Cardiac fibroblast (primary cell): ENCODE measurements around the gene TCF7L1.

ENCODE experiments used
- DNase-seq, 2 donors: peaks; one replicate each; pipeline versions ENCODE4 v3.0.0 to v3.0.0-alpha.2; 2010; ENCODE audit warnings: low read depth in 2 of 2
- H3K4me3 ChIP-seq, 2 donors: replicated peaks in 1 of 2; 1 replicate in 1 of 2; 2 replicates in 1 of 2; pipeline ENCODE4 v1.5.1; 2011; ENCODE audit warnings: low read depth in 2 of 2, low read length in 2 of 2, mild to moderate bottlenecking in 2 of 2, moderate library complexity in 1 of 2
- TF ChIP-seq, protein P1 (sequence below): IDR thresholded peaks from one replicate; pipeline ENCODE4 v1.5.1; 2011; ENCODE audit warnings: low read depth, mild to moderate bottlenecking, low read length, inconsistent platforms

Gene TCF7L1

DNA sequence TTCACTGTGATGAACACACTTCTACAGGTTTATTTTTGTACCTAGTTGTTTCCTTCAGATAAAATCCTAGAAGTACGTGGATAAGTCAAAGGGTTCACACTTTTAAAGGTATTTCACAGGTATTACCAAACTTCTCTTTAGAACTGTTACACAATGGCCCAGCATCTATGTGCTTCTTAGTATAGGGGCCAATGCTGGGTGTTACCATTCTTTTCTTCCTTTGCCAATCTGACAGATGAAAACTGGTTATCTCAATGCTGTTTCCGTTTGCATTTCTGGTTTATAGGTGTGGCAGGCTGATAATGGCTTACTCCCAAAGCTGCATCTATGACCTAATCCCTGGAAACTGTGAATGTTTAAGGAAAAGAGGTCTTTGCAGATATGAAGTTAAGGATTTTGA lies 2.8 kb upstream of the TCF7L1 start:
- TF ChIP-seq, protein P1, sequence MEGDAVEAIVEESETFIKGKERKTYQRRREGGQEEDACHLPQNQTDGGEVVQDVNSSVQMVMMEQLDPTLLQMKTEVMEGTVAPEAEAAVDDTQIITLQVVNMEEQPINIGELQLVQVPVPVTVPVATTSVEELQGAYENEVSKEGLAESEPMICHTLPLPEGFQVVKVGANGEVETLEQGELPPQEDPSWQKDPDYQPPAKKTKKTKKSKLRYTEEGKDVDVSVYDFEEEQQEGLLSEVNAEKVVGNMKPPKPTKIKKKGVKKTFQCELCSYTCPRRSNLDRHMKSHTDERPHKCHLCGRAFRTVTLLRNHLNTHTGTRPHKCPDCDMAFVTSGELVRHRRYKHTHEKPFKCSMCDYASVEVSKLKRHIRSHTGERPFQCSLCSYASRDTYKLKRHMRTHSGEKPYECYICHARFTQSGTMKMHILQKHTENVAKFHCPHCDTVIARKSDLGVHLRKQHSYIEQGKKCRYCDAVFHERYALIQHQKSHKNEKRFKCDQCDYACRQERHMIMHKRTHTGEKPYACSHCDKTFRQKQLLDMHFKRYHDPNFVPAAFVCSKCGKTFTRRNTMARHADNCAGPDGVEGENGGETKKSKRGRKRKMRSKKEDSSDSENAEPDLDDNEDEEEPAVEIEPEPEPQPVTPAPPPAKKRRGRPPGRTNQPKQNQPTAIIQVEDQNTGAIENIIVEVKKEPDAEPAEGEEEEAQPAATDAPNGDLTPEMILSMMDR, result no peak
- no peak overlapping the region for H3K4me3 ChIP-seq
- no peak for DNase-seq

GRCh38 chr2:85131116-85131515 lies 2.1 kb upstream of the TCF7L1 start:
- TF ChIP-seq, protein P1, result peak; percentile 53
- peak; percentile 52 to 57 for DNase-seq
- no peak overlapping the region for H3K4me3 ChIP-seq

- DNase-seq, result peak in 1 of 2 donors; percentile 15
- TF ChIP-seq, protein P1, result no peak
- H3K4me3 ChIP-seq, result peak overlapping the region; percentile 73 to 75
Observed at GRCh38 chr2:85132397-85132796, 795 bp upstream of the TCF7L1 start.

DNA sequence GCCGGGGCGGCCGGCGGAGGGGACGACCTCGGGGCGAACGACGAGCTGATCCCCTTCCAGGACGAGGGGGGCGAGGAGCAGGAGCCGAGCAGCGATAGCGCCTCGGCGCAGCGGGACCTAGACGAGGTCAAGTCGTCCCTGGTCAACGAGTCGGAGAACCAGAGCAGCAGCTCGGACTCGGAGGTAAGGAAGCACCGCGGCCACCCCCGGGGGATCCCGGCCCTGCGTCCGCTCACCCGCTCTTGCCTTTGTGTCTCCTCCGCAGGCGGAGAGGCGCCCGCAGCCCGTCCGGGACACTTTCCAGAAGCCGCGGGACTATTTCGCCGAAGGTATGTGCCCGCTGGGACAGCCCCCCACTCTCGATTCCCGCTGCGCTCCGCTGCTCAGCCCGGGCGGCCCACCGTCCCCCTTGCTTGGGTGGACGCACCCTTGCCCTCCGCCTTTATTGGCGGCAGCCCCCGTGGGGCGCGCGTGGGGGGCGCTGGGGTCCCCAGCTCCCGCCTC lies 611 bp downstream of the TCF7L1 start:
- peak; percentile 43 to 51 for DNase-seq
- peak overlapping the region; percentile 75 to 82 for H3K4me3 ChIP-seq
- TF ChIP-seq, protein P1, result no peak

DNA sequence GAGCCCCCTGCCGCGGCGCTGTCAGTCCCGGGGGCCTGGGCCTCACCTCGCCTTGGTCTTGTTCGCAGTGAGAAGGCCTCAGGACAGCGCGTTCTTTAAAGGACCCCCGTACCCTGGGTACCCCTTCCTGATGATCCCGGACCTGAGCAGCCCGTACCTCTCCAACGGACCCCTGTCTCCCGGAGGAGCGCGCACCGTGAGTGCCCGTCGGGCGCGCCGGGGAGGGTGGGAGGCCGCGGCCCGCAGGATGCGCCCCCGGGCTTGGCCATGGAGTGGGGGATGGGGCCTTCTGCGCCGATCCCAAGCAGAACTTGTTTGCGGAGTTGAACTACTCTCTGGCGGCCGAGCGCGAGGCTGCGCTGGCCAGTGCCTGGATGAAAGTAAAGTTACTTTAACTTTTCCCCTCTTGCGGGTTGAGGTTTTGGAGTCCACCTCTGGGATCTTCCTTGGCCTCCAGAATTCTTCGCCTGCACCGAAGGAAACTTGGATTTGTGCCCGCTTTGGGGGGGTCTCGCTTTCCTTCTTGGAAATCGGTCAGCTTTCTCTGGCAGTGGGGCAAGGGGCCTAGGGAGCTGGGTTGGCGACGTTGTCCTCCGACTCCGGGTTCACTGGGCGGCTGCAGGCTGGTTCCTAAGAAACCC lies 1.2 kb downstream of the TCF7L1 start:
- TF ChIP-seq, protein P1, result no peak
- peak overlapping the region; percentile 75 to 82 for H3K4me3 ChIP-seq
- peak; percentile 47 to 63 for DNase-seq

- peak overlapping the region; percentile 75 to 82 for H3K4me3 ChIP-seq
- no peak for DNase-seq
- TF ChIP-seq, protein P1, result no peak
Observed at GRCh38 chr2:85134896-85135659, 1.9 kb downstream of the TCF7L1 start.
